GM12891 (cell line): Measurements from ENCODE around the gene SLC18A3. TPM values are rescaled to one million over a fixed set of nuclear protein-coding genes. Genes with fewer than 3 reads are reported as not detected.

Experiments used
- DNase-seq: peaks from one replicate; pipeline ENCODE4 v3.0.0; 2011; ENCODE audit warnings: low spot score; ENCODE audit not compliant: insufficient read length
- FAIRE-seq: peaks from 2 replicates; lab custom pipeline; 2011; peaks lifted over from hg19 to GRCh38; lab: Jason Lieb, UNC
- PAX5 ChIP-seq: IDR thresholded peaks from 2 replicates; pipeline ENCODE4 v1.6.1; 2011; ENCODE audit warnings: low read length, moderate library complexity, mild to moderate bottlenecking; ENCODE audit not compliant: insufficient read depth, severe bottlenecking
- POLR2A ChIP-seq: IDR thresholded peaks from 2 replicates; pipeline ENCODE4 v1.6.1; 2011; ENCODE audit warnings: low read depth, low read length, control low read depth
- POLR2AphosphoS5 ChIP-seq: IDR thresholded peaks from 2 replicates; pipeline ENCODE4 v1.6.1; 2011; ENCODE audit warnings: low read depth, low read length, control low read depth
- POU2F2 ChIP-seq: IDR thresholded peaks from 2 replicates; pipeline ENCODE4 v1.6.1; 2011; ENCODE audit warnings: low read depth, mild to moderate bottlenecking, control low read depth, low read length, moderate library complexity
- SPI1 ChIP-seq: IDR thresholded peaks from 2 replicates; pipeline ENCODE4 v1.6.1; 2011; ENCODE audit warnings: low read depth, low read length, control low read depth
- TAF1 ChIP-seq: IDR thresholded peaks from 2 replicates; pipeline ENCODE4 v1.6.1; 2011; ENCODE audit warnings: low read depth, low read length, control low read depth
- polyA plus RNA-seq: library from polyadenylated mRNA; unstranded; fragments of >200 nt; gene quantifications from one replicate; pipeline ENCODE4 v1.2.1, GENCODE V29; 2012; ENCODE audit warnings: low read depth, missing spikeins, inconsistent platforms; ENCODE audit not compliant: missing spikeins

SLC18A3 gene
- polyA plus RNA-seq: not detected

DNA sequence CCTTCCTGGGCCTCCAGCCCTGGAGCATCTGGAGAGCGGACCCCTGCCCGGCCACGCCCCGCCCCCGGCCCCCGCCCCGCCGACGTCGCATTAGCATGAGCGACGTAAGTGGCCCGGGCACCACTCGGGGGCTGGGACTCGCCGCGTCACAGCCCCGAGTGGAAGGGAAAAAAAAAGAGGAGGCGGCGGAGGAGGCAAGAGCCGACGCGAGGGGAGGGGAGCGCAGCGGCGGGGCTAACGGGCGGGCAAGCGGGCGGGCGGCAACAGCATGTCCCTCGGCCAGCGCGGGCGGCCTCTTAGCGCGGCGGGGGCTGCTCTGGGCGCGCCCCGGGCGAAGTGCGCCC lies at the start of gene SLC18A3:
TSS of gene SLC18A3 (plus strand) at position 197 of the 344 bp plus-strand sequence. CDS start 431 bp downstream, outside the sequence.
- no peak for TF ChIP-seq POLR2A
- TF ChIP-seq TAF1: no peak
- no peak for TF ChIP-seq PAX5
- no peak for TF ChIP-seq SPI1
- no peak for TF ChIP-seq POU2F2
- no peak for TF ChIP-seq POLR2AphosphoS5
- no peak for DNase-seq
- no peak for FAIRE-seq

GRCh38 chr10:49560526-49560925 lies 49.6 kb upstream of the SLC18A3 start:
- TF ChIP-seq POLR2AphosphoS5 (no peak), POU2F2 (no peak), SPI1 (no peak), PAX5 (no peak), TAF1 (no peak), POLR2A (no peak)
- no peak for FAIRE-seq
- DNase-seq: no peak

- no peak for FAIRE-seq
- DNase-seq: no peak
- TF ChIP-seq PAX5 (no peak), POU2F2 (no peak), POLR2A (no peak), POLR2AphosphoS5 (no peak), TAF1 (no peak), SPI1 (no peak)
Observed at GRCh38 chr10:49562893-49563292, 47.2 kb upstream of the SLC18A3 start.

DNA sequence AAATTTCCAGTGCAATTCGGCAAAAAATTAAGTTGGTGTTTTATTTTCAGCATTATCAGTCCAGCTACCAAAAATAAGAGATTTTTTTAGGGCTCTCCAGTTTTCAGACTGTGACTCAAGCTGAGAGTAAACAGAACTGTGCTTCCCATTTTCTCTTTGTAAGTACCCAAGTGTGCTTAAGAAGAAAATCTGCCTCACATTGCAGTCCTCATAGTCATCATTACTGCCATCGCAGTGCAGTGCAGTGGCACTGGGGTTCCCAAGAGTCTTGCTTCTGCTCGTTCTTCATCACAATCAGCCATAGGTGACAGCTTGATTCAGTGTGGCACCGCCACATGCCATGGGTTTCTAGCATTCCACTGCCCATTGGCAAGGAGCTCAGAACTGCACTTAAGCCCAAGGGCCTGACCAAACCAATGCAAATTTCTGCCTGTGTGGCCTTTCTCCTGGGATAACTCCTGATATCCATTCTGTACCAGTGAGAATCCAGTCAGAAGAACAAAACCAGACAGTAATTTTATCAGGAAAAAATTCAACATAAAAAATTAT lies 45.6 kb upstream of the SLC18A3 start:
- no peak for TF ChIP-seq SPI1
- TF ChIP-seq TAF1: no peak
- no peak for TF ChIP-seq POLR2AphosphoS5
- no peak for TF ChIP-seq PAX5
- no peak for TF ChIP-seq POLR2A
- TF ChIP-seq POU2F2: no peak
- FAIRE-seq: no peak
- no peak for DNase-seq

GRCh38 chr10:49567810-49568209 lies 42.3 kb upstream of the SLC18A3 start:
- DNase-seq (no peak), FAIRE-seq (no peak)
- TF ChIP-seq SPI1 (0 out of 2 replicates have a peak, but pooled peaks have one; percentile 7), POLR2A (no peak), TAF1 (no peak)

DNA sequence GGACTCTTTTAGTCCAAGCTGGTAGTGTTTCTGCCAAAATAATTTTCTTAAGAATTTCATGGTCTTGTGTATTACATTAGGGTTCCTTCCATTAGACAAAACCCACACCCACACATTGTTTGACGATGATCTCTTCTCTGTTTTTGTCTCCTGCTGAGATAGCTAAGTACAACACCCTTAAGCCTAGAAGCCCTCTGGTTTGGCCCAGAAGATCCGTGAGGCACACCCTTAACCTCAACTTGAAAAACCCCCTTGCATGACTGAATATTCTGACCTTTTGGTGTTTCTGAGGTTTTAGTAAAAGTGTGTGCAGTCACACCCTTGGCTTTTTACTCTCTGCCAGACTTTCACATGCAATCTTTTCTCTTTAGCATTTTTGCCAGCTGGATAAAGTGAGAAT lies 41.9 kb upstream of the SLC18A3 start:
- FAIRE-seq (no peak), DNase-seq (no peak)
- TF ChIP-seq PAX5 (no peak), POLR2AphosphoS5 (no peak), POLR2A (no peak), POU2F2 (no peak), SPI1 (no peak)

DNA sequence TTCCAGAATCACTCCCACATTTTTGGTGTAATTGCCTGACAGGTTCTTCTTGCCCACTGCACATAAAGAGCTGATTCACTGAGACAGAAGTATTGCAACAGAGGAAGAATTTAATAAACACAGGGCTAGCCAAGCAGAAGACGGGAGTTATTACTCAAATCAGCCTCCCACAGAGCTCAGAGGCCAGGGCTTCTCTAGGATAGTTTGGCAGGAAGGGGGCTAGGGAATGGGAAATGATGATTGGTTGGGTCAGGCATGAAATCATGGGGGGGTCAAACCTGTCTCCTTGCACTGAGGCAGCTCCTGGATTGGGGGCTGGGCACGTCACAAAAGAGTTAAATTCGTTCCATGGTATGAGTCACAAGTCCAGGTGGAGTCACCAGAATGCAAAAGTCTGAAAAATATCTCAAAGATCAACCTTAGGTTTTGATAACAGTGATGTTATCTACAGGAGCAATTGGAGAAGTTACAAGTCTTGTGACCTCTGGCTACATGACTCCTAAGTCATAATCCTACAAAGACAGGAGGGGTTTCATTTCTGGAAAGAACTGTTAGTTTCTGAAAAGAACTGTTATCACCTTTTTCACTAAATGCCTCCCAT lies 41.0 kb upstream of the SLC18A3 start:
- FAIRE-seq (no peak), DNase-seq (no peak)
- TF ChIP-seq POLR2AphosphoS5: no peak
- no peak for TF ChIP-seq TAF1
- TF ChIP-seq POU2F2: no peak
- no peak for TF ChIP-seq SPI1
- TF ChIP-seq POLR2A: no peak
- TF ChIP-seq PAX5: no peak

- DNase-seq (no peak), FAIRE-seq (no peak)
- TF ChIP-seq POU2F2 (no peak), SPI1 (no peak), TAF1 (no peak), PAX5 (no peak), POLR2A (no peak), POLR2AphosphoS5 (no peak)
Observed at GRCh38 chr10:49571388-49571787, 38.7 kb upstream of the SLC18A3 start.

GRCh38 chr10:49572594-49573114 lies 37.5 kb upstream of the SLC18A3 start:
- FAIRE-seq (no peak), DNase-seq (no peak)

More at GRCh38 chr10:49572594-49573114, 37.5 kb upstream of the SLC18A3 start:
- TF ChIP-seq POLR2A (no peak), POLR2AphosphoS5 (no peak), PAX5 (no peak), TAF1 (no peak), SPI1 (no peak), POU2F2 (no peak)
